ENCODE measurements around the gene ANKLE2. TPM values are rescaled to one million over a fixed set of nuclear protein-coding genes. Genes with fewer than 3 reads are reported as not detected.

ANKLE2 gene
- total RNA-seq, 4 donors from 2014 or later = 68.2 to 103 (median 82.9) TPM

- Histone ChIP-seq H3K27me3 (no peaks in the 10 kb centered on the region), H3K9me3 (no peaks in the 10 kb centered on the region), H3K36me3 (peaks cover 13 to 99% (median 41%) of the 10 kb centered on the region in 3 donors), H3K4me1 (no peaks in the 10 kb centered on the region), H3K27ac (no peak overlapping the region), H3K4me3 (no peak overlapping the region)
- no peak for DNase-seq (ENCODE audit: low spot score in 2 of 2)
- TF ChIP-seq CTCF (IDR thresholded peaks at IDR 0.05) (no peak), EP300 (IDR thresholded peaks at IDR 0.05) (no peak), POLR2A (IDR thresholded peaks at IDR 0.05) (no peak)
- WGBS, 2 donors = 94 to 96% methylated on average over 22 of the region's 22 CpGs
Observed at GRCh38 chr12:132747896-132748295, 13.7 kb downstream of the ANKLE2 start.

- Histone ChIP-seq H3K27ac (no peak overlapping the region), H3K4me3 (no peak overlapping the region), H3K36me3 (peaks cover 13 to 99% (median 38%) of the 10 kb centered on the region in 3 donors), H3K27me3 (no peaks in the 10 kb centered on the region), H3K9me3 (no peaks in the 10 kb centered on the region), H3K4me1 (no peaks in the 10 kb centered on the region)
- WGBS, 2 donors = 95% methylated on average over 11 of the region's 11 CpGs
- DNase-seq (ENCODE audit: low spot score in 2 of 2) = no peak
- TF ChIP-seq EP300 (IDR thresholded peaks at IDR 0.05) (no peak), POLR2A (IDR thresholded peaks at IDR 0.05) (no peak), CTCF (IDR thresholded peaks at IDR 0.05) (no peak)
Observed at GRCh38 chr12:132747395-132747794, 14.2 kb downstream of the ANKLE2 start.

GRCh38 chr12:132746613-132747012 lies 15.0 kb downstream of the ANKLE2 start:
- WGBS, 2 donors = 90 to 95% methylated on average over 3 of the region's 3 CpGs
- DNase-seq (ENCODE audit: low spot score in 2 of 2) = no peak
- no peaks in the 10 kb centered on the region for H3K9me3 ChIP-seq
- peaks cover 13 to 99% (median 41%) of the 10 kb centered on the region in 3 donors for H3K36me3 ChIP-seq
- no peak overlapping the region for H3K4me3 ChIP-seq
- no peaks in the 10 kb centered on the region for H3K27me3 ChIP-seq
- H3K27ac ChIP-seq = no peak overlapping the region
- H3K4me1 ChIP-seq = no peaks in the 10 kb centered on the region
- TF ChIP-seq EP300 (IDR thresholded peaks at IDR 0.05) (no peak), CTCF (IDR thresholded peaks at IDR 0.05) (no peak)

DNA sequence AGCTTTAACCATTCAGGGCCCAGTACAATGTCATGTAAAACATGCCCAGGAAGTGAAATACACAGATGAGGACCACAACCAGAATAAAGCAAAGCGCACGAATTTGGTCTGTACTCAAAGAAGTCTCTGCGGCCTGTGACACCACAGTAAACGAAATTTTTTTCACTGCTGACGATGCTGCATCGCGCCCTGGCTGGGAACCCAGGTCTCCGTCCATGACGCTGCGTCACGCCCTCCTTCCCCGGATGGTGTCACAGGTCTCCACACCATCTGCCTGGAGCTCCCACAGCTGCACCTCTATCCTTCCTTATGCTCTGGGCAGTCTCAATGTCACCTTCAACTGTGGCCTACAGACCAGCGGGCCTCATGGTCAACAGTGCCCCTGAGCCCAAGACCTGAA lies 17.8 kb downstream of the ANKLE2 start:
- Histone ChIP-seq H3K9me3 (no peaks in the 10 kb centered on the region), H3K27ac (no peak overlapping the region), H3K4me3 (no peak overlapping the region), H3K4me1 (no peaks in the 10 kb centered on the region), H3K27me3 (no peaks in the 10 kb centered on the region), H3K36me3 (peaks cover 16 to 100% (median 51%) of the 10 kb centered on the region in 3 donors)
- TF ChIP-seq POLR2A (IDR thresholded peaks at IDR 0.05) (no peak), CTCF (IDR thresholded peaks at IDR 0.05) (no peak)
- no peak for DNase-seq (ENCODE audit: low spot score in 2 of 2)
- whole genome bisulfite sequencing, 2 donors = 94 to 96% methylated on average over 13 of the region's 13 CpGs

GRCh38 chr12:132741620-132742019 lies 20.0 kb downstream of the ANKLE2 start:
- 85 to 87% methylated on average over 8 of the region's 8 CpGs for WGBS, 2 donors
- no peaks in the 10 kb centered on the region for H3K9me3 ChIP-seq
- H3K36me3 ChIP-seq = peaks cover 9 to 100% (median 46%) of the 10 kb centered on the region in 3 donors
- TF ChIP-seq EP300 (IDR thresholded peaks at IDR 0.05) (no peak), CTCF (IDR thresholded peaks at IDR 0.05) (no peak), POLR2A (IDR thresholded peaks at IDR 0.05) (no peak)
- no peak for DNase-seq (ENCODE audit: low spot score in 2 of 2)
- no peak overlapping the region for H3K4me3 ChIP-seq
- H3K27ac ChIP-seq = no peak overlapping the region
- no peaks in the 10 kb centered on the region for H3K27me3 ChIP-seq
- no peaks in the 10 kb centered on the region for H3K4me1 ChIP-seq
